PC-9 (cell line): ENCODE measurements around the gene C1orf21. TPM values are rescaled to one million over a fixed set of nuclear protein-coding genes. Genes with fewer than 3 reads are reported as not detected.

Source experiments
- BruUV-seq: library from RNA; stranded (reverse); fragments of 400-500 nt; replicated peaks from 2 replicates; lab custom pipeline; 2021; lab: Mats Ljungman, UMichigan
- CTCF ChIA-PET: fragments of 300-600 bp; sonication (Branson Sonifier 250); formaldehyde crosslinking; loops from one replicate; lab custom pipeline; 2022; ENCODE audit warnings: antibody characterized with exemption; lab: Charles Lee
- POLR2A ChIA-PET: fragments of 300-600 bp; sonication (Branson Sonifier 250); formaldehyde crosslinking; loops from one replicate; lab custom pipeline; 2022; ENCODE audit warnings: antibody characterized with exemption; ENCODE audit not compliant: unreplicated experiment; lab: Charles Lee
- DNase-seq, 2 experiments: peaks; one replicate each; pipeline versions ENCODE4 v3.0.0 to v3.0.0-alpha.2; 2015 to 2022; ENCODE audit warnings: mixed read lengths in 1 of 2
- H2AFZ ChIP-seq: fragments of 200-600 bp; sonication (generic); 2 replicates; pipeline ENCODE4 v1.8.1; 2017; ENCODE audit warnings: antibody characterized with exemption
- H3F3A ChIP-seq: fragments of 200-600 bp; sonication (generic); 2 replicates; pipeline ENCODE4 v1.8.1; 2017; ENCODE audit warnings: antibody characterized with exemption, mild to moderate bottlenecking, low read depth; ENCODE audit not compliant: insufficient read depth
- H3K27ac ChIP-seq: fragments of 200-600 bp; sonication (generic); 2 replicates; pipeline ENCODE4 v1.6.1; 2016; ENCODE audit warnings: mixed run types
- H3K27me3 ChIP-seq: fragments of 200-600 bp; sonication (generic); 2 replicates; pipeline ENCODE4 v1.6.1; 2016; ENCODE audit warnings: low read depth, mixed run types; ENCODE audit not compliant: insufficient read depth
- H3K36me3 ChIP-seq: fragments of 200-600 bp; sonication (generic); 2 replicates; pipeline ENCODE4 v1.6.1; 2016; ENCODE audit warnings: low read depth, mixed run types
- H3K4me1 ChIP-seq: fragments of 200-600 bp; sonication (generic); replicated peaks from 2 replicates; pipeline ENCODE4 v1.6.1; 2016; ENCODE audit warnings: mixed run types; ENCODE audit not compliant: insufficient read depth
- H3K4me2 ChIP-seq: fragments of 200-600 bp; sonication (generic); 2 replicates; pipeline ENCODE4 v1.6.1; 2017; ENCODE audit warnings: mixed run types
- H3K4me3 ChIP-seq: fragments of 200-600 bp; sonication (generic); 2 replicates; pipeline ENCODE4 v1.6.1; 2016; ENCODE audit warnings: mixed run types
- H3K79me2 ChIP-seq: fragments of 200-600 bp; sonication (generic); 2 replicates; pipeline ENCODE4 v1.6.1; 2017; ENCODE audit warnings: low read depth, mixed run types
- H3K9me2 ChIP-seq: fragments of 200-600 bp; sonication (generic); 2 replicates; pipeline ENCODE4 v1.8.1; 2017; ENCODE audit warnings: mild to moderate bottlenecking; ENCODE audit not compliant: insufficient read depth
- H3K9me3 ChIP-seq: fragments of 200-600 bp; sonication (generic); 2 replicates; pipeline ENCODE4 v1.8.1; 2016; ENCODE audit warnings: low read depth; ENCODE audit not compliant: insufficient read depth
- H4K20me1 ChIP-seq: fragments of 200-600 bp; sonication (generic); 2 replicates; pipeline ENCODE4 v1.8.1; 2017; ENCODE audit not compliant: insufficient read depth
- CTCF ChIP-seq: fragments of 200-600 bp; sonication (generic); conservative IDR thresholded peaks from 2 replicates; pipeline ENCODE4 v1.6.1; 2017; ENCODE audit warnings: mixed run types, antibody characterized with exemption, mild to moderate bottlenecking, moderate library complexity
- EZH2 ChIP-seq: fragments of 200-600 bp; sonication (generic); IDR thresholded peaks from 2 replicates; pipeline ENCODE4 v1.8.0; 2017; ENCODE audit warnings: antibody characterized with exemption, low read depth
- intact Hi-C: fragments of 100-400 bp; cut with micrococcal nuclease; formaldehyde crosslinking; loops from one replicate; pipeline ENCODE4 v1.10.0; 2022; ENCODE audit not compliant: unreplicated experiment
- total RNA-seq: library from RNA; stranded (reverse); gene quantifications from 2 replicates; pipeline ENCODE4 v1.2.3, GENCODE V29; 2021

Gene C1orf21
- total RNA-seq, 1 experiment from 2014 or later, result 13.8 TPM

- Histone ChIP-seq H3K9me3 (no peaks in the 10 kb centered on the region), H2AFZ (no peak overlapping the region), H3K27ac (no peak overlapping the region), H3F3A (no peaks in the 10 kb centered on the region), H3K4me2 (no peak overlapping the region), H3K79me2 (no peaks in the 10 kb centered on the region), H3K4me3 (no peak overlapping the region), H3K9me2 (no peaks in the 10 kb centered on the region), H3K36me3 (no peaks in the 10 kb centered on the region), H3K27me3 (no peaks in the 10 kb centered on the region), H3K4me1 (0 out of 2 replicates have a peak, but pooled peaks cover 4% of the 10 kb centered on the region), H4K20me1 (no peaks in the 10 kb centered on the region)
- ChIA-PET POLR2A (no interaction called here), CTCF (no interaction called here)
- intact Hi-C loops, result no loop called here
- DNase-seq, result no peak
- TF ChIP-seq EZH2, result no peak
- no peak for TF ChIP-seq CTCF
- no TSS peak for BruUV-seq
Observed at GRCh38 chr1:184627007-184627341, 240.1 kb downstream of the C1orf21 start.

- Histone ChIP-seq H3K4me2 (no peak overlapping the region), H3K27ac (no peak overlapping the region), H3K9me3 (no peaks in the 10 kb centered on the region), H3K4me1 (0 out of 2 replicates have a peak, but pooled peaks cover 1% of the 10 kb centered on the region), H3K79me2 (no peaks in the 10 kb centered on the region), H3K36me3 (no peaks in the 10 kb centered on the region), H2AFZ (no peak overlapping the region), H3K9me2 (no peaks in the 10 kb centered on the region), H3F3A (no peaks in the 10 kb centered on the region), H4K20me1 (no peaks in the 10 kb centered on the region), H3K4me3 (no peak overlapping the region), H3K27me3 (no peaks in the 10 kb centered on the region)
- no peak for DNase-seq
- no TSS peak for BruUV-seq
- no peak for TF ChIP-seq CTCF
- ChIA-PET POLR2A (no interaction called here), CTCF (no interaction called here)
- intact Hi-C loops, result no loop called here
Observed at GRCh38 chr1:184629266-184629665, 242.4 kb downstream of the C1orf21 start.

- no peak overlapping the region for H3K4me2 ChIP-seq
- no peak for DNase-seq
Observed at GRCh38 chr1:184630679-184631060, 243.8 kb downstream of the C1orf21 start.

More at GRCh38 chr1:184630679-184631060, 243.8 kb downstream of the C1orf21 start:
- intact Hi-C loops, result no loop called here
- ChIA-PET POLR2A (no interaction called here), CTCF (no interaction called here)
- Histone ChIP-seq H3K27ac (no peak overlapping the region), H3K4me3 (no peak overlapping the region), H3K27me3 (no peaks in the 10 kb centered on the region), H3K36me3 (no peaks in the 10 kb centered on the region), H2AFZ (no peak overlapping the region), H3K9me3 (no peaks in the 10 kb centered on the region), H3K4me1 (no peaks in the 10 kb centered on the region), H4K20me1 (no peaks in the 10 kb centered on the region), H3K9me2 (no peaks in the 10 kb centered on the region), H3K79me2 (no peaks in the 10 kb centered on the region), H3F3A (no peaks in the 10 kb centered on the region)
- TF ChIP-seq EZH2 (no peak), CTCF (no peak)
- no TSS peak for BruUV-seq
